H1 (cell line): ENCODE measurements around the gene TSGA10IP. TPM values are rescaled to one million over a fixed set of nuclear protein-coding genes. Genes with fewer than 3 reads are reported as not detected.

ENCODE experiments used
- CTCF ChIA-PET: fragments of 300-600 bp; sonication (Branson Sonifier 250); formaldehyde crosslinking; loops from one replicate; lab custom pipeline; 2021; ENCODE audit not compliant: partially characterized antibody; lab: Charles Lee
- POLR2A ChIA-PET: fragments of 300-600 bp; sonication (Branson Sonifier 250); formaldehyde crosslinking; loops from one replicate; lab custom pipeline; 2021; ENCODE audit warnings: inconsistent platforms; ENCODE audit not compliant: partially characterized antibody; lab: Charles Lee
- DNase-seq, 2 experiments: peaks; one replicate each; pipeline versions ENCODE4 v3.0.0 to v3.0.0-alpha.2; 2010 to 2022; ENCODE audit warnings: low spot score in 2 of 2, low read depth in 1 of 2, mixed read lengths in 1 of 2
- FAIRE-seq: peaks from 2 replicates; lab custom pipeline; 2011; peaks lifted over from hg19 to GRCh38; lab: Jason Lieb, UNC
- H2AFZ ChIP-seq: 2 replicates; pipeline ENCODE4 v1.8.1; 2012; ENCODE audit warnings: low read length, inconsistent platforms
- H2AK5ac ChIP-seq: 2 replicates; pipeline ENCODE4 v1.6.1; 2013; ENCODE audit warnings: low read depth, low read length
- H2BK120ac ChIP-seq: replicated peaks from 2 replicates; pipeline ENCODE3; 2013; ENCODE audit warnings: low read depth, low read length, inconsistent platforms
- H2BK12ac ChIP-seq: 2 replicates; pipeline ENCODE4 v1.6.1; 2013; ENCODE audit warnings: low read depth, low read length
- H2BK15ac ChIP-seq: 2 replicates; pipeline ENCODE4 v1.6.1; 2013; ENCODE audit warnings: low read length
- H2BK20ac ChIP-seq: 2 replicates; pipeline ENCODE4 v1.6.1; 2013; ENCODE audit warnings: low read length
- H2BK5ac ChIP-seq: 2 replicates; pipeline ENCODE4 v1.6.1; 2013; ENCODE audit warnings: low read depth, low read length
- H3K14ac ChIP-seq: 2 replicates; pipeline ENCODE4 v1.6.1; 2013; ENCODE audit warnings: inconsistent platforms; ENCODE audit not compliant: insufficient read length
- H3K18ac ChIP-seq: 2 replicates; pipeline ENCODE4 v1.6.1; 2013; ENCODE audit warnings: low read length; ENCODE audit errors: extremely low read depth
- H3K23ac ChIP-seq: 2 replicates; pipeline ENCODE4 v1.6.1; 2013; ENCODE audit warnings: inconsistent platforms; ENCODE audit not compliant: insufficient read length
- H3K23me2 ChIP-seq: 2 replicates; pipeline ENCODE4 v1.6.1; 2013; ENCODE audit warnings: low read depth, low read length
- H3K27ac ChIP-seq: 2 replicates; pipeline ENCODE4 v1.6.1; 2011; ENCODE audit warnings: low read depth, low read length, inconsistent platforms
- H3K27me3 ChIP-seq, 4 experiments: replicated peaks in 1 of 4; 1 replicate in 1 of 4; 2 replicates in 3 of 4; pipeline versions ENCODE4 v1.6.1 to v1.8.1; 2011 to 2013; ENCODE audit warnings: low read length in 3 of 4, mild to moderate bottlenecking in 3 of 4, inconsistent platforms in 2 of 4, mixed read lengths in 2 of 4, moderate library complexity in 1 of 4; ENCODE audit not compliant: control insufficient read depth in 3 of 4, insufficient read depth in 3 of 4; ENCODE audit errors: extremely low read depth in 1 of 4
- H3K36me3 ChIP-seq, 4 experiments: 2 replicates each; pipeline versions ENCODE4 v1.6.1 to v1.8.1; 2011 to 2013; ENCODE audit warnings: mild to moderate bottlenecking in 4 of 4, low read length in 3 of 4, moderate library complexity in 2 of 4, control low read depth in 1 of 4, inconsistent platforms in 1 of 4; ENCODE audit not compliant: insufficient read depth in 4 of 4, control insufficient read depth in 2 of 4
- H3K4ac ChIP-seq: replicated peaks from 2 replicates; pipeline ENCODE3; 2013; ENCODE audit warnings: low read length, low read depth, mixed read lengths, inconsistent platforms; ENCODE audit not compliant: insufficient read length
- H3K4me1 ChIP-seq, 4 experiments: replicated peaks in 1 of 4; 1 replicate in 1 of 4; 2 replicates in 3 of 4; pipeline versions ENCODE4 v1.6.1 to v1.8.1; 2011 to 2013; ENCODE audit warnings: low read length in 3 of 4, inconsistent platforms in 2 of 4, mixed read lengths in 1 of 4; ENCODE audit not compliant: insufficient read depth in 4 of 4, control insufficient read depth in 3 of 4
- H3K4me2 ChIP-seq, 2 experiments: 2 replicates each; pipeline versions ENCODE4 v1.6.1 to v1.8.1; 2011 to 2013; ENCODE audit warnings: low read depth in 2 of 2, low read length in 2 of 2, control low read depth in 1 of 2, inconsistent platforms in 1 of 2, mild to moderate bottlenecking in 1 of 2; ENCODE audit not compliant: insufficient read depth in 1 of 2
- H3K4me3 ChIP-seq, 4 experiments: fragments of 200-600, 300-600 bp in 1 of 4; sonication (generic), shearing (Covaris generic), sonication (Bioruptor Twin) in 1 of 4; 2 replicates each; pipeline versions ENCODE4 v1.5.1 to v1.8.1; 2011 to 2016; ENCODE audit warnings: low read length in 4 of 4, low read depth in 3 of 4, control low read depth in 2 of 4, inconsistent platforms in 2 of 4, mild to moderate bottlenecking in 2 of 4, mixed read lengths in 1 of 4, moderate library complexity in 1 of 4; ENCODE audit not compliant: insufficient read depth in 2 of 4; ENCODE audit errors: extremely low read depth in 1 of 4
- H3K56ac ChIP-seq: replicated peaks from 2 replicates; pipeline ENCODE3; 2013; ENCODE audit warnings: low read depth, mild to moderate bottlenecking, mixed read lengths, low read length, inconsistent platforms; ENCODE audit not compliant: insufficient read length
- H3K79me1 ChIP-seq: 2 replicates; pipeline ENCODE4 v1.6.1; 2013; ENCODE audit warnings: low read depth, low read length, control low read depth
- H3K79me2 ChIP-seq, 2 experiments: 2 replicates each; pipeline versions ENCODE4 v1.6.1 to v1.8.1; 2012 to 2013; ENCODE audit warnings: low read length in 2 of 2, mild to moderate bottlenecking in 2 of 2, inconsistent platforms in 1 of 2; ENCODE audit not compliant: insufficient read depth in 2 of 2, control insufficient read depth in 1 of 2
- H3K9ac ChIP-seq, 4 experiments: replicated peaks in 1 of 4; 1 replicate in 1 of 4; 2 replicates in 3 of 4; pipeline versions ENCODE4 v1.6.1 to v1.8.1; 2011 to 2013; ENCODE audit warnings: low read depth in 3 of 4, low read length in 3 of 4, control low read depth in 2 of 4, mild to moderate bottlenecking in 2 of 4, moderate library complexity in 2 of 4, inconsistent platforms in 1 of 4; ENCODE audit errors: extremely low read depth in 1 of 4
- H3K9me3 ChIP-seq, 2 experiments: 2 replicates each; pipeline versions ENCODE4 v1.6.1 to v1.8.1; 2012 to 2013; ENCODE audit warnings: mild to moderate bottlenecking in 2 of 2, moderate library complexity in 2 of 2, control low read depth in 1 of 2, inconsistent platforms in 1 of 2, low read depth in 1 of 2, low read length in 1 of 2, mixed read lengths in 1 of 2; ENCODE audit not compliant: insufficient read depth in 2 of 2
- H4K20me1 ChIP-seq, 2 experiments: replicated peaks in 1 of 2; 2 replicates each; pipeline versions ENCODE3 to v1.8.1; 2011 to 2013; ENCODE audit warnings: inconsistent platforms in 2 of 2, low read length in 2 of 2, mild to moderate bottlenecking in 1 of 2; ENCODE audit not compliant: insufficient read depth in 2 of 2, control insufficient read depth in 1 of 2
- H4K5ac ChIP-seq: 2 replicates; pipeline ENCODE4 v1.6.1; 2013; ENCODE audit warnings: low read length, low read depth, mixed read lengths, inconsistent platforms; ENCODE audit not compliant: insufficient read length
- H4K8ac ChIP-seq: 2 replicates; pipeline ENCODE4 v1.8.0; 2013; ENCODE audit warnings: mild to moderate bottlenecking, moderate library complexity, low read length, inconsistent platforms; ENCODE audit not compliant: insufficient read depth; ENCODE audit errors: extremely low read depth
- H4K91ac ChIP-seq: replicated peaks from 2 replicates; pipeline ENCODE3; 2013; ENCODE audit warnings: low read length, mixed read lengths, inconsistent platforms; ENCODE audit not compliant: insufficient read length
- CTBP2 ChIP-seq: IDR thresholded peaks from 2 replicates; pipeline ENCODE4 v1.7.0; 2011; ENCODE audit warnings: borderline replicate concordance, mild to moderate bottlenecking, moderate library complexity, mixed read lengths, low read length; ENCODE audit not compliant: insufficient read depth, insufficient read length
- HDAC2 ChIP-seq, 2 experiments: fragments of 300-600 bp in 1 of 2; sonication (generic) in 1 of 2; IDR thresholded peaks; 2 replicates each; pipeline ENCODE4 v1.6.1; 2011 to 2012; ENCODE audit warnings: low read depth in 2 of 2, low read length in 2 of 2, mild to moderate bottlenecking in 2 of 2, moderate library complexity in 2 of 2, borderline replicate concordance in 1 of 2, inconsistent platforms in 1 of 2
- KDM5A ChIP-seq: fragments of 200-600 bp; IDR thresholded peaks from 2 replicates; pipeline ENCODE4 v1.7.1; 2012; ENCODE audit warnings: mild to moderate bottlenecking, low read length, inconsistent platforms, mixed read lengths
- SIN3A ChIP-seq, 2 experiments: IDR thresholded peaks in 1 of 2; conservative IDR thresholded peaks in 1 of 2; 2 replicates each; pipeline ENCODE4 v1.6.1; 2011 to 2012; ENCODE audit warnings: low read length in 2 of 2, improper control_type of control experiment in 1 of 2, low read depth in 1 of 2, mild to moderate bottlenecking in 1 of 2
- SIRT6 ChIP-seq: IDR thresholded peaks from one replicate; pipeline ENCODE4 v1.7.1; 2012; ENCODE audit warnings: low read length, inconsistent platforms
- SP1 ChIP-seq: IDR thresholded peaks from 2 replicates; pipeline ENCODE4 v1.6.1; 2011; ENCODE audit warnings: low read depth, low read length
- SP2 ChIP-seq: IDR thresholded peaks from 2 replicates; pipeline ENCODE4 v1.6.1; 2012; ENCODE audit warnings: mild to moderate bottlenecking, low read length, inconsistent platforms
- SP4 ChIP-seq: IDR thresholded peaks from 2 replicates; pipeline ENCODE4 v1.6.1; 2012; ENCODE audit warnings: low read length, inconsistent platforms
- TCF12 ChIP-seq: IDR thresholded peaks from 2 replicates; pipeline ENCODE4 v1.6.1; 2011; ENCODE audit warnings: low read depth, mild to moderate bottlenecking, low read length
- TEAD4 ChIP-seq: IDR thresholded peaks from 2 replicates; pipeline ENCODE4 v1.6.1; 2012; ENCODE audit warnings: low read depth, low read length, inconsistent platforms, mixed read lengths
- WGBS, 2 experiments: shearing (Covaris generic) in 1 of 2; methylation state at CpG; one replicate each; pipeline versions ENCODE4 v1.1.6 to v1.1.7; 2013 to 2015; ENCODE audit warnings: low lambda C conversion rate in 2 of 2, mixed read lengths in 2 of 2, inconsistent platforms in 1 of 2, low coverage in 1 of 2, missing lambda C conversion rate in 1 of 2; ENCODE audit not compliant: insufficient replicate concordance in 2 of 2, insufficient coverage in 1 of 2, insufficient read length in 1 of 2; ENCODE audit errors: extremely low coverage in 1 of 2, missing lambda C conversion rate in 1 of 2; 5-methylcytosine and 5-hydroxymethylcytosine counted together
- polyA plus RNA-seq, 7 experiments: library from polyadenylated mRNA; depleted of rRNA in 3 of 7; stranded (reverse) in 5 of 7; unstranded in 2 of 7; fragments of >200 nt in 5 of 7; fragments of 200-250 nt in 2 of 7; gene quantifications; 1 replicate in 5 of 7; 2 replicates in 1 of 7; 4 replicates in 1 of 7; pipeline versions ENCODE4 v1.2.1 to v1.2.3, GENCODE V29; 2011 to 2013; ENCODE audit warnings: missing spikeins in 2 of 7, mixed read lengths in 2 of 7
- total RNA-seq: library from RNA; stranded (reverse); fragmentation: NEBNext Ultra II Directional; extraction: Animal tissue kit (Norgen Biotek cat#: 25700); gene quantifications from 2 replicates; pipeline ENCODE4 v1.2.1, GENCODE V29; 2021

Gene TSGA10IP
- total and polyA plus RNA-seq, 2 of the 8 experiments (the other 6 are each of a cell fraction or from before 2014, with no cell fraction given) = 1.9 to 6.0 TPM

- H2BK20ac ChIP-seq = no peak overlapping the region
- FAIRE-seq (no peak), DNase-seq (no peak)
- no peak overlapping the region for H2BK12ac ChIP-seq
- no peak overlapping the region for H3K4ac ChIP-seq
- H4K5ac ChIP-seq = no peak overlapping the region
- H3K36me3 ChIP-seq = peaks cover 6 to 25% (median 22%) of the 10 kb centered on the region in 4 experiments; a peak in 7 of 8 replicates
- H3K14ac ChIP-seq = no peak overlapping the region
- no peak overlapping the region for H3K4me2 ChIP-seq
- H2AFZ ChIP-seq = no peak overlapping the region
- peaks cover 0 to 2% of the 10 kb centered on the region in 2 experiments for H4K20me1 ChIP-seq
- no peak overlapping the region for H2BK15ac ChIP-seq
- no peak overlapping the region for H2BK5ac ChIP-seq
- H3K9ac ChIP-seq = no peak overlapping the region
- H3K23me2 ChIP-seq = no peaks in the 10 kb centered on the region
- H4K91ac ChIP-seq = no peak overlapping the region
- H3K4me3 ChIP-seq = no peak overlapping the region
- ChIA-PET CTCF (interaction anchor here (0.7 to 18.4 kb wide), 6 partner anchors 12 to 600 kb away, joined by 3 to 281 read pairs (median 5); partner anchors contain the start of genes CCDC85B and FIBP), POLR2A (interaction anchor here (0.7 to 2.2 kb wide), 6 partner anchors 11 to 196 kb away, joined by 3 to 11 read pairs (median 4); no protein-coding TSS in a partner anchor)
- no peaks in the 10 kb centered on the region for H3K9me3 ChIP-seq
- TF ChIP-seq SP1 (no peak), CTBP2 (no peak), TCF12 (no peak), TEAD4 (no peak), HDAC2 (IDR thresholded peaks at IDR 0.05; ENCODE audit: borderline replicate concordance in 1 of 2, low read depth in 2 of 2, low read length in 2 of 2) (no peak), SP4 (no peak), SIN3A (conservative IDR thresholded peaks at IDR 0.05 in 1 of 2, IDR thresholded peaks at IDR 0.05 in 1 of 2; ENCODE audit: low read depth in 1 of 2, low read length in 2 of 2) (no peak), SIRT6 (no peak), SP2 (no peak), KDM5A (no peak)
- no peaks in the 10 kb centered on the region for H3K79me1 ChIP-seq
- no peak overlapping the region for H2AK5ac ChIP-seq
- H3K79me2 ChIP-seq = no peaks in the 10 kb centered on the region
- no peak overlapping the region; the same call in 1 of the 2 replicates for H4K8ac ChIP-seq
- no peak overlapping the region for H2BK120ac ChIP-seq
- 94% methylated on average over 9 of the region's 9 CpGs; no CpG with 5 or more reads in 1 of the 2 experiments for WGBS, 2 experiments
- no peak overlapping the region for H3K56ac ChIP-seq
- H3K27me3 ChIP-seq = no peaks in the 10 kb centered on the region
- no peaks in the 10 kb centered on the region for H3K4me1 ChIP-seq
- H3K23ac ChIP-seq = no peak overlapping the region
- no peak overlapping the region for H3K18ac ChIP-seq
- H3K27ac ChIP-seq = no peak overlapping the region
These were observed 30.5 kb downstream of the TSGA10IP start for GRCh38 chr11:65975771-65976170.
